ENCODE data around the gene FAM13A.
"Not testable (repeated sequence)": the region's sequence is repeated elsewhere in the genome, so short reads cannot be mapped to it uniquely, and the experiment has no call there.

FAM13A gene

GRCh38 chr4:89008166-89008565, 48.8 kb downstream of the FAM13A start:
- Histone ChIP-seq H3K27me3 (ENCODE audit: control insufficient read depth, insufficient read depth, low read length) (no peaks in the 10 kb centered on the region), H3K4me3 (ENCODE audit: low read length) (no peak overlapping the region), H3K4me2 (ENCODE audit: low read length) (no peak overlapping the region), H3K9me3 (replicated peaks; ENCODE audit: low read length) (no peaks in the 10 kb centered on the region), H3K9ac (ENCODE audit: low read depth, low read length) (no peak overlapping the region), H3K4me1 (ENCODE audit: control insufficient read depth, insufficient read depth, low read length) (peaks cover 20% of the 10 kb centered on the region), H3K36me3 (ENCODE audit: insufficient read depth, low read length) (peaks cover 9% of the 10 kb centered on the region)

GRCh38 chr4:89007338-89007939, 49.5 kb downstream of the FAM13A start:
- no peak overlapping the region for H3K4me2 ChIP-seq (ENCODE audit: low read length)
- H3K9ac ChIP-seq (ENCODE audit: low read depth, low read length): no peak overlapping the region
- H3K4me1 ChIP-seq (ENCODE audit: control insufficient read depth, insufficient read depth, low read length): peaks cover 16% of the 10 kb centered on the region
- no peaks in the 10 kb centered on the region for H3K27me3 ChIP-seq (ENCODE audit: control insufficient read depth, insufficient read depth, low read length)
- H3K9me3 ChIP-seq (replicated peaks; ENCODE audit: low read length): no peaks in the 10 kb centered on the region
- H3K36me3 ChIP-seq (ENCODE audit: insufficient read depth, low read length): peaks cover 9% of the 10 kb centered on the region
- H3K4me3 ChIP-seq (ENCODE audit: low read length): no peak overlapping the region

GRCh38 chr4:89006307-89006706, 50.7 kb downstream of the FAM13A start:
- Histone ChIP-seq H3K9me3 (replicated peaks; ENCODE audit: low read length) (no peaks in the 10 kb centered on the region), H3K4me3 (ENCODE audit: low read length) (no peak overlapping the region), H3K27me3 (ENCODE audit: control insufficient read depth, insufficient read depth, low read length) (no peaks in the 10 kb centered on the region), H3K4me2 (ENCODE audit: low read length) (no peak overlapping the region), H3K36me3 (ENCODE audit: insufficient read depth, low read length) (peaks cover 9% of the 10 kb centered on the region), H3K9ac (ENCODE audit: low read depth, low read length) (no peak overlapping the region), H3K4me1 (ENCODE audit: control insufficient read depth, insufficient read depth, low read length) (peaks cover 5% of the 10 kb centered on the region)

- H3K4me3 ChIP-seq (ENCODE audit: low read length); H3K9me3 ChIP-seq (replicated peaks; ENCODE audit: low read length); H3K4me1 ChIP-seq (ENCODE audit: control insufficient read depth, insufficient read depth, low read length); H3K9ac ChIP-seq (ENCODE audit: low read depth, low read length); H3K36me3 ChIP-seq (ENCODE audit: insufficient read depth, low read length); H3K27me3 ChIP-seq (ENCODE audit: control insufficient read depth, insufficient read depth, low read length); H3K4me2 ChIP-seq (ENCODE audit: low read length): not testable (repeated sequence)
These were observed 51.9 kb downstream of the FAM13A start for GRCh38 chr4:89005066-89005465.

GRCh38 chr4:89001647-89002445, 55.1 kb downstream of the FAM13A start:
- Histone ChIP-seq H3K4me3 (ENCODE audit: low read length) (no peak overlapping the region), H3K4me1 (ENCODE audit: control insufficient read depth, insufficient read depth, low read length) (no peaks in the 10 kb centered on the region), H3K36me3 (ENCODE audit: insufficient read depth, low read length) (peaks cover 8% of the 10 kb centered on the region), H3K27me3 (ENCODE audit: control insufficient read depth, insufficient read depth, low read length) (no peaks in the 10 kb centered on the region), H3K9me3 (replicated peaks; ENCODE audit: low read length) (no peaks in the 10 kb centered on the region), H3K9ac (ENCODE audit: low read depth, low read length) (no peak overlapping the region), H3K4me2 (ENCODE audit: low read length) (no peak overlapping the region)

- Histone ChIP-seq H3K9ac (ENCODE audit: low read depth, low read length) (no peak overlapping the region), H3K4me2 (ENCODE audit: low read length) (no peak overlapping the region), H3K9me3 (replicated peaks; ENCODE audit: low read length) (no peaks in the 10 kb centered on the region), H3K27me3 (ENCODE audit: control insufficient read depth, insufficient read depth, low read length) (no peaks in the 10 kb centered on the region), H3K36me3 (ENCODE audit: insufficient read depth, low read length) (no peaks in the 10 kb centered on the region), H3K4me1 (ENCODE audit: control insufficient read depth, insufficient read depth, low read length) (no peaks in the 10 kb centered on the region), H3K4me3 (ENCODE audit: low read length) (no peak overlapping the region)
These were observed 56.1 kb downstream of the FAM13A start for GRCh38 chr4:89000844-89001360.

- H3K36me3 ChIP-seq (ENCODE audit: insufficient read depth, low read length): no peaks in the 10 kb centered on the region
- no peaks in the 10 kb centered on the region for H3K27me3 ChIP-seq (ENCODE audit: control insufficient read depth, insufficient read depth, low read length)
- H3K9ac ChIP-seq (ENCODE audit: low read depth, low read length): no peak overlapping the region
These were observed 56.6 kb downstream of the FAM13A start for GRCh38 chr4:89000382-89000781.

GRCh38 chr4:88999392-88999930, 57.5 kb downstream of the FAM13A start:
- no peaks in the 10 kb centered on the region for H3K27me3 ChIP-seq (ENCODE audit: control insufficient read depth, insufficient read depth, low read length)
- no peaks in the 10 kb centered on the region for H3K4me1 ChIP-seq (ENCODE audit: control insufficient read depth, insufficient read depth, low read length)
- H3K36me3 ChIP-seq (ENCODE audit: insufficient read depth, low read length): no peaks in the 10 kb centered on the region
- no peaks in the 10 kb centered on the region for H3K9me3 ChIP-seq (replicated peaks; ENCODE audit: low read length)
- H3K4me2 ChIP-seq (ENCODE audit: low read length): no peak overlapping the region
- no peak overlapping the region for H3K9ac ChIP-seq (ENCODE audit: low read depth, low read length)
- H3K4me3 ChIP-seq (ENCODE audit: low read length): no peak overlapping the region

More at GRCh38 chr4:89000382-89000781, 56.6 kb downstream of the FAM13A start:
- Histone ChIP-seq H3K4me3 (ENCODE audit: low read length) (no peak overlapping the region), H3K4me1 (ENCODE audit: control insufficient read depth, insufficient read depth, low read length) (no peaks in the 10 kb centered on the region), H3K4me2 (ENCODE audit: low read length) (no peak overlapping the region), H3K9me3 (replicated peaks; ENCODE audit: low read length) (no peaks in the 10 kb centered on the region)

GRCh38 chr4:88998891-88999290, 58.1 kb downstream of the FAM13A start:
- H3K27me3 ChIP-seq (ENCODE audit: control insufficient read depth, insufficient read depth, low read length): no peaks in the 10 kb centered on the region
- H3K4me2 ChIP-seq (ENCODE audit: low read length): no peak overlapping the region
- H3K9ac ChIP-seq (ENCODE audit: low read depth, low read length): no peak overlapping the region
- H3K4me3 ChIP-seq (ENCODE audit: low read length): no peak overlapping the region
- no peaks in the 10 kb centered on the region for H3K4me1 ChIP-seq (ENCODE audit: control insufficient read depth, insufficient read depth, low read length)
- H3K36me3 ChIP-seq (ENCODE audit: insufficient read depth, low read length): no peaks in the 10 kb centered on the region
- H3K9me3 ChIP-seq (replicated peaks; ENCODE audit: low read length): no peaks in the 10 kb centered on the region

GRCh38 chr4:88998001-88998400, 59.0 kb downstream of the FAM13A start:
- Histone ChIP-seq H3K4me3 (ENCODE audit: low read length) (no peak overlapping the region), H3K36me3 (ENCODE audit: insufficient read depth, low read length) (no peaks in the 10 kb centered on the region), H3K9ac (ENCODE audit: low read depth, low read length) (no peak overlapping the region), H3K4me1 (ENCODE audit: control insufficient read depth, insufficient read depth, low read length) (no peaks in the 10 kb centered on the region), H3K27me3 (ENCODE audit: control insufficient read depth, insufficient read depth, low read length) (no peaks in the 10 kb centered on the region), H3K9me3 (replicated peaks; ENCODE audit: low read length) (no peaks in the 10 kb centered on the region), H3K4me2 (ENCODE audit: low read length) (no peak overlapping the region)

- no peaks in the 10 kb centered on the region for H3K9me3 ChIP-seq (replicated peaks; ENCODE audit: low read length)
- no peaks in the 10 kb centered on the region for H3K27me3 ChIP-seq (ENCODE audit: control insufficient read depth, insufficient read depth, low read length)
- no peaks in the 10 kb centered on the region for H3K36me3 ChIP-seq (ENCODE audit: insufficient read depth, low read length)
- no peak overlapping the region for H3K9ac ChIP-seq (ENCODE audit: low read depth, low read length)
- no peak overlapping the region for H3K4me2 ChIP-seq (ENCODE audit: low read length)
- peaks cover 4% of the 10 kb centered on the region for H3K4me1 ChIP-seq (ENCODE audit: control insufficient read depth, insufficient read depth, low read length)
- no peak overlapping the region for H3K4me3 ChIP-seq (ENCODE audit: low read length)
These were observed 61.1 kb downstream of the FAM13A start for GRCh38 chr4:88995874-88996273.
